WTC11 (cell line): ENCODE results near the gene OPCML. TPM values are rescaled to one million over a fixed set of nuclear protein-coding genes. Genes with fewer than 3 reads are reported as not detected.

Source experiments
- ATAC-seq: fragments of 200-7000 bp; cut with Tn5 transposase; 2 replicates; pipeline ENCODE4 v1.10.0; 2021; ENCODE audit warnings: mild to moderate bottlenecking, moderate library complexity
- CTCF ChIA-PET: fragments of 300-600 bp; sonication (Branson Sonifier 250); formaldehyde crosslinking; loops from one replicate; lab custom pipeline; 2021; ENCODE audit warnings: antibody characterized with exemption; lab: Charles Lee
- POLR2A ChIA-PET: fragments of 350-600 bp; sonication (Branson Sonifier 250); formaldehyde crosslinking; loops from one replicate; lab custom pipeline; 2021; ENCODE audit warnings: antibody characterized with exemption; lab: Charles Lee
- DNase-seq: peaks from one replicate; pipeline ENCODE4 v3.0.0; 2021; ENCODE audit warnings: low spot score
- H3K27ac Mint-ChIP-seq: 2 replicates; pipeline ENCODE4 v1.8.0; 2021; ENCODE audit warnings: mixed read lengths
- H3K27me3 Mint-ChIP-seq: 2 replicates; pipeline ENCODE4 v1.8.0; 2021; ENCODE audit warnings: low read depth, mild to moderate bottlenecking, moderate library complexity, mixed read lengths
- H3K36me3 Mint-ChIP-seq: 2 replicates; pipeline ENCODE4 v1.8.0; 2021; ENCODE audit warnings: mixed read lengths
- H3K4me1 Mint-ChIP-seq: 2 replicates; pipeline ENCODE4 v1.8.0; 2022; ENCODE audit warnings: mixed read lengths
- H3K4me3 Mint-ChIP-seq: 2 replicates; pipeline ENCODE4 v1.8.0; 2021; ENCODE audit warnings: mild to moderate bottlenecking, moderate library complexity, mixed read lengths
- H3K9me3 Mint-ChIP-seq: 2 replicates; pipeline ENCODE4 v1.8.0; 2021; ENCODE audit warnings: mixed read lengths
- ARID4B ChIP-seq: sonication (generic); formaldehyde crosslinking; IDR thresholded peaks from 2 replicates; pipeline ENCODE4 v1.8.0; 2023; ENCODE audit warnings: missing genetic modification reagents, mild to moderate bottlenecking, borderline replicate concordance
- ATF1 ChIP-seq: sonication (generic); formaldehyde crosslinking; IDR thresholded peaks from 2 replicates; pipeline ENCODE4 v1.8.1; 2023; ENCODE audit warnings: mild to moderate bottlenecking, moderate library complexity, missing genetic modification reagents
- CBFB ChIP-seq: sonication (generic); formaldehyde crosslinking; IDR thresholded peaks from 2 replicates; pipeline ENCODE4 v1.8.1; 2022; ENCODE audit warnings: mild to moderate bottlenecking, low read depth, missing genetic modification reagents
- CDX4 ChIP-seq: fragments of 250-450 bp; sonication (Bioruptor Pico); IDR thresholded peaks from 2 replicates; pipeline ENCODE4 v1.9.0; 2021; ENCODE audit warnings: moderate library complexity, mild to moderate bottlenecking, inconsistent platforms, borderline replicate concordance
- EMX1 ChIP-seq: fragments of 250-450 bp; sonication (Bioruptor Pico); IDR thresholded peaks from 2 replicates; pipeline ENCODE4 v1.8.0; 2021; ENCODE audit warnings: mild to moderate bottlenecking
- ETV6 ChIP-seq: sonication (generic); formaldehyde crosslinking; IDR thresholded peaks from 2 replicates; pipeline ENCODE4 v1.8.1; 2022; ENCODE audit warnings: mild to moderate bottlenecking, missing genetic modification reagents
- FOXK1 ChIP-seq: sonication (generic); formaldehyde crosslinking; IDR thresholded peaks from 2 replicates; pipeline ENCODE4 v1.8.0; 2022; ENCODE audit warnings: mild to moderate bottlenecking, moderate library complexity, missing genetic modification reagents
- GRHL2 ChIP-seq: fragments of 250-450 bp; sonication (Bioruptor Pico); IDR thresholded peaks from 2 replicates; pipeline ENCODE4 v1.8.0; 2022; ENCODE audit warnings: mild to moderate bottlenecking, moderate library complexity; ENCODE audit not compliant: insufficient replicate concordance, severe bottlenecking
- MAX ChIP-seq: sonication (generic); formaldehyde crosslinking; IDR thresholded peaks from 2 replicates; pipeline ENCODE4 v1.8.0; 2022; ENCODE audit warnings: mild to moderate bottlenecking, missing genetic modification reagents
- MXD4 ChIP-seq: fragments of 250-450 bp; sonication (Bioruptor Pico); IDR thresholded peaks from 2 replicates; pipeline ENCODE4 v1.8.0; 2021; ENCODE audit warnings: mild to moderate bottlenecking, moderate library complexity, borderline replicate concordance
- PREB ChIP-seq: sonication (generic); formaldehyde crosslinking; IDR thresholded peaks from 2 replicates; pipeline ENCODE4 v1.8.1; 2022; ENCODE audit warnings: mild to moderate bottlenecking, missing genetic modification reagents, moderate library complexity, borderline replicate concordance
- RELA ChIP-seq: sonication (generic); formaldehyde crosslinking; IDR thresholded peaks from 2 replicates; pipeline ENCODE4 v1.8.1; 2022; ENCODE audit warnings: missing genetic modification reagents, mild to moderate bottlenecking, borderline replicate concordance
- SMAD4 ChIP-seq: sonication (generic); formaldehyde crosslinking; IDR thresholded peaks from 2 replicates; pipeline ENCODE4 v1.8.0; 2022; ENCODE audit warnings: mild to moderate bottlenecking, missing genetic modification reagents
- STAT6 ChIP-seq: sonication (generic); formaldehyde crosslinking; conservative IDR thresholded peaks from 2 replicates; pipeline ENCODE4 v1.8.1; 2023; ENCODE audit warnings: mild to moderate bottlenecking, low read depth, missing genetic modification reagents, moderate library complexity
- TEAD4 ChIP-seq: sonication (generic); formaldehyde crosslinking; IDR thresholded peaks from 2 replicates; pipeline ENCODE4 v1.8.0; 2022; ENCODE audit warnings: mild to moderate bottlenecking, missing genetic modification reagents
- TP53 ChIP-seq: sonication (generic); formaldehyde crosslinking; IDR thresholded peaks from 2 replicates; pipeline ENCODE4 v1.8.1; 2023; ENCODE audit warnings: mild to moderate bottlenecking, missing genetic modification reagents
- ZNF532 ChIP-seq: fragments of 250-450 bp; sonication (Bioruptor Pico); IDR thresholded peaks from 2 replicates; pipeline ENCODE4 v1.9.0; 2021; ENCODE audit warnings: mild to moderate bottlenecking, borderline replicate concordance
- total RNA-seq: library from RNA; stranded (reverse); gene quantifications from 3 replicates; pipeline ENCODE4 v1.2.3, GENCODE V29; 2021

The OPCML gene
- total RNA-seq, 1 experiment from 2014 or later: 1.5 TPM

- DNase-seq: no peak
- no peak for TF ChIP-seq EMX1 (CRISPR knock-in tag)
- TF ChIP-seq FOXK1 (CRISPR knock-in tag): no peak
- no peak for TF ChIP-seq ATF1 (CRISPR knock-in tag)
- no peak for TF ChIP-seq PREB (CRISPR knock-in tag)
- TF ChIP-seq GRHL2 (CRISPR knock-in tag): no peak
- H3K36me3 Mint-ChIP-seq: no peaks in the 10 kb centered on the region
- no peaks in the 10 kb centered on the region for H3K27me3 Mint-ChIP-seq
- POLR2A ChIA-PET: no interaction called here
- CTCF ChIA-PET: no interaction called here
- H3K4me3 Mint-ChIP-seq: no peak overlapping the region
- H3K9me3 Mint-ChIP-seq: peaks cover 13% of the 10 kb centered on the region
- no peak overlapping the region for H3K27ac Mint-ChIP-seq
- H3K4me1 Mint-ChIP-seq: 0 out of 2 replicates have a peak, but pooled peaks cover 2% of the 10 kb centered on the region
- ATAC-seq: no peak
Observed at GRCh38 chr11:132620423-132620822, 911.9 kb downstream of the OPCML start.

- no peaks in the 10 kb centered on the region for H3K36me3 Mint-ChIP-seq
- POLR2A ChIA-PET: no interaction called here
- ATAC-seq: no peak
- no peak overlapping the region for H3K4me3 Mint-ChIP-seq
- no peak for DNase-seq
- 0 out of 2 replicates have a peak, but pooled peaks cover 3% of the 10 kb centered on the region for H3K4me1 Mint-ChIP-seq
- no peak overlapping the region for H3K27ac Mint-ChIP-seq
- CTCF ChIA-PET: interaction anchor here (0.8 kb wide), 1 partner anchor 204 kb away, joined by 3 read pairs; no protein-coding TSS in a partner anchor
- no peak for TF ChIP-seq MXD4
- TF ChIP-seq TP53 (CRISPR knock-in tag): no peak
- no peaks in the 10 kb centered on the region for H3K27me3 Mint-ChIP-seq
- H3K9me3 Mint-ChIP-seq: no peaks in the 10 kb centered on the region
Observed at GRCh38 chr11:132610791-132611190, 921.5 kb downstream of the OPCML start.

GRCh38 chr11:132610216-132610615 is 922.1 kb downstream of the OPCML start:
- POLR2A ChIA-PET: no interaction called here
- Mint-ChIP-seq H3K9me3 (no peaks in the 10 kb centered on the region), H3K4me1 (0 out of 2 replicates have a peak, but pooled peaks cover 3% of the 10 kb centered on the region), H3K36me3 (no peaks in the 10 kb centered on the region), H3K4me3 (no peak overlapping the region), H3K27me3 (no peaks in the 10 kb centered on the region), H3K27ac (no peak overlapping the region)
- CTCF ChIA-PET: no interaction called here
- no peak for ATAC-seq
- no peak for DNase-seq
- no peak for TF ChIP-seq RELA (CRISPR knock-in tag)
- TF ChIP-seq SMAD4 (CRISPR knock-in tag): no peak
- no peak for TF ChIP-seq MAX (CRISPR knock-in tag)
- TF ChIP-seq ARID4B (CRISPR knock-in tag): no peak
- TF ChIP-seq TEAD4 (CRISPR knock-in tag): no peak
- TF ChIP-seq CBFB: no peak
- no peak for TF ChIP-seq ETV6 (CRISPR knock-in tag)
- no peak for TF ChIP-seq ZNF532 (CRISPR knock-in tag)
- no peak for TF ChIP-seq STAT6 (CRISPR knock-in tag)
- TF ChIP-seq CDX4 (CRISPR knock-in tag): no peak
